Keratinocyte (primary cell): ENCODE data around the gene SLC25A30. TPM values are rescaled to one million over a fixed set of nuclear protein-coding genes. Genes with fewer than 3 reads are reported as not detected.
"Not testable (repeated sequence)": the region's sequence is repeated elsewhere in the genome, so short reads cannot be mapped to it uniquely, and the experiment has no call there.

Source experiments
- DNase-seq: peaks from one replicate; pipeline ENCODE4 v3.0.0-alpha.2; 2011; ENCODE audit warnings: low read depth, missing footprints, low spot score
- FAIRE-seq: peaks from 2 replicates; lab custom pipeline; 2011; peaks lifted over from hg19 to GRCh38; lab: Jason Lieb, UNC
- H2AFZ ChIP-seq: 2 replicates; pipeline ENCODE4 v1.6.0; 2012; ENCODE audit warnings: low read length, control low read depth, inconsistent platforms; ENCODE audit not compliant: control insufficient read depth
- H3K27ac ChIP-seq: 2 replicates; pipeline ENCODE4 v1.5.1; 2011; ENCODE audit warnings: low read length; ENCODE audit not compliant: control insufficient read depth, insufficient read depth
- H3K27me3 ChIP-seq: 3 replicates; pipeline ENCODE4 v1.6.0; 2011; ENCODE audit warnings: low read length; ENCODE audit not compliant: control insufficient read depth, insufficient read depth; ENCODE audit errors: extremely low read depth
- H3K36me3 ChIP-seq, 2 experiments: 2 replicates in 1 of 2; 3 replicates in 1 of 2; pipeline ENCODE4 v1.5.1; 2011; ENCODE audit warnings: low read length in 2 of 2, mild to moderate bottlenecking in 1 of 2; ENCODE audit not compliant: control insufficient read depth in 2 of 2, insufficient read depth in 2 of 2; ENCODE audit errors: extremely low read depth in 1 of 2
- H3K4me1 ChIP-seq: 3 replicates; pipeline ENCODE4 v1.5.1; 2011; ENCODE audit warnings: low read length; ENCODE audit not compliant: control insufficient read depth, insufficient read depth; ENCODE audit errors: extremely low read depth
- H3K4me2 ChIP-seq: 3 replicates; pipeline ENCODE4 v1.6.0; 2011; ENCODE audit warnings: low read depth, low read length; ENCODE audit not compliant: control insufficient read depth, insufficient read depth; ENCODE audit errors: extremely low read depth
- H3K4me3 ChIP-seq, 3 experiments: fragments of 200-600 bp in 1 of 3; sonication (generic) in 1 of 3; 2 replicates in 2 of 3; 3 replicates in 1 of 3; pipeline ENCODE4 v1.5.1; 2011 to 2016; ENCODE audit warnings: low read length in 3 of 3, mild to moderate bottlenecking in 3 of 3, control low read depth in 2 of 3, inconsistent platforms in 1 of 3, low read depth in 1 of 3, mixed read lengths in 1 of 3, mixed run types in 1 of 3, moderate library complexity in 1 of 3; ENCODE audit not compliant: control insufficient read depth in 2 of 3, insufficient read depth in 2 of 3; ENCODE audit errors: extremely low read depth in 1 of 3
- H3K79me2 ChIP-seq: 2 replicates; pipeline ENCODE4 v1.6.0; 2012; ENCODE audit warnings: low read length; ENCODE audit not compliant: control insufficient read depth, insufficient read depth
- H3K9ac ChIP-seq: 3 replicates; pipeline ENCODE4 v1.6.0; 2011; ENCODE audit warnings: low read length; ENCODE audit not compliant: control insufficient read depth, insufficient read depth; ENCODE audit errors: extremely low read depth
- H3K9me1 ChIP-seq: 3 replicates; pipeline ENCODE4 v1.6.0; 2011; ENCODE audit warnings: low read length; ENCODE audit not compliant: control insufficient read depth, insufficient read depth; ENCODE audit errors: extremely low read depth
- H3K9me3 ChIP-seq: 2 replicates; pipeline ENCODE4 v1.5.1; 2012; ENCODE audit warnings: low read depth, low read length; ENCODE audit not compliant: control insufficient read depth
- H4K20me1 ChIP-seq: 3 replicates; pipeline ENCODE4 v1.6.0; 2011; ENCODE audit warnings: low read length; ENCODE audit not compliant: control insufficient read depth, insufficient read depth; ENCODE audit errors: extremely low read depth
- EZH2 ChIP-seq: IDR thresholded peaks from one replicate; pipeline ENCODE4 v1.6.1; 2012; ENCODE audit warnings: inconsistent platforms, mild to moderate bottlenecking, low read length, moderate library complexity
- dilution Hi-C: fragments of 300-500 bp; cut with MboI; formaldehyde crosslinking; loops from one replicate; pipeline ENCODE4 v1.7.0; 2020; ENCODE audit warnings: low sequenced_read_pairs; ENCODE audit not compliant: extremely low pct_ligation_motif_present
- polyA plus RNA-seq, 5 experiments: library from polyadenylated mRNA; depleted of rRNA in 3 of 5; stranded (reverse) in 3 of 5; stranded (forward) in 1 of 5; unstranded in 1 of 5; fragments of >200 nt; gene quantifications; 1 replicate in 1 of 5; 2 replicates in 3 of 5; 3 replicates in 1 of 5; pipeline versions ENCODE4 v1.2.1 to v1.2.3, GENCODE V29; 2011 to 2012; ENCODE audit warnings: missing spikeins in 2 of 5, low read depth in 1 of 5, low replicate concordance in 1 of 5
- TF ChIP-seq, protein P1 (sequence below), 3 experiments: IDR thresholded peaks in 1 of 3; conservative IDR thresholded peaks in 1 of 3; optimal IDR thresholded peaks in 1 of 3; 2 replicates in 2 of 3; 3 replicates in 1 of 3; pipeline versions ENCODE3 to v1.5.1; 2011; ENCODE audit warnings: low read length in 3 of 3, mild to moderate bottlenecking in 3 of 3, moderate library complexity in 2 of 3, control low read depth in 1 of 3, inconsistent platforms in 1 of 3; ENCODE audit not compliant: insufficient read depth in 2 of 3; ENCODE audit errors: extremely low read depth in 1 of 3

Gene SLC25A30
- polyA plus RNA-seq, 1 donor (not counting 4 experiments of a cell fraction or from before 2014, with no cell fraction given) = 24.5 TPM

GRCh38 chr13:45388664-45389063 lies 29.5 kb downstream of the SLC25A30 start:
- no peak for FAIRE-seq
- Histone ChIP-seq H3K9ac (no peak overlapping the region), H3K36me3 (peaks cover 4 to 5% of the 10 kb centered on the region in 2 experiments), H3K79me2 (no peaks in the 10 kb centered on the region), H3K4me3 (no peak overlapping the region), H2AFZ (no peak overlapping the region), H3K27ac (no peak overlapping the region), H3K9me1 (no peaks in the 10 kb centered on the region), H4K20me1 (no peaks in the 10 kb centered on the region), H3K4me2 (no peak overlapping the region), H3K4me1 (no peaks in the 10 kb centered on the region), H3K27me3 (no peaks in the 10 kb centered on the region), H3K9me3 (no peaks in the 10 kb centered on the region)
- no peak for DNase-seq
- TF ChIP-seq, protein P1, sequence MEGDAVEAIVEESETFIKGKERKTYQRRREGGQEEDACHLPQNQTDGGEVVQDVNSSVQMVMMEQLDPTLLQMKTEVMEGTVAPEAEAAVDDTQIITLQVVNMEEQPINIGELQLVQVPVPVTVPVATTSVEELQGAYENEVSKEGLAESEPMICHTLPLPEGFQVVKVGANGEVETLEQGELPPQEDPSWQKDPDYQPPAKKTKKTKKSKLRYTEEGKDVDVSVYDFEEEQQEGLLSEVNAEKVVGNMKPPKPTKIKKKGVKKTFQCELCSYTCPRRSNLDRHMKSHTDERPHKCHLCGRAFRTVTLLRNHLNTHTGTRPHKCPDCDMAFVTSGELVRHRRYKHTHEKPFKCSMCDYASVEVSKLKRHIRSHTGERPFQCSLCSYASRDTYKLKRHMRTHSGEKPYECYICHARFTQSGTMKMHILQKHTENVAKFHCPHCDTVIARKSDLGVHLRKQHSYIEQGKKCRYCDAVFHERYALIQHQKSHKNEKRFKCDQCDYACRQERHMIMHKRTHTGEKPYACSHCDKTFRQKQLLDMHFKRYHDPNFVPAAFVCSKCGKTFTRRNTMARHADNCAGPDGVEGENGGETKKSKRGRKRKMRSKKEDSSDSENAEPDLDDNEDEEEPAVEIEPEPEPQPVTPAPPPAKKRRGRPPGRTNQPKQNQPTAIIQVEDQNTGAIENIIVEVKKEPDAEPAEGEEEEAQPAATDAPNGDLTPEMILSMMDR (optimal IDR thresholded peaks at IDR 0.05 in 1 of 3, IDR thresholded peaks at IDR 0.05 in 1 of 3, conservative IDR thresholded peaks at IDR 0.05 in 1 of 3; ENCODE audit: extremely low read depth in 1 of 3, insufficient read depth in 2 of 3, low read length in 3 of 3) = no peak
- no peak for TF ChIP-seq EZH2
- dilution Hi-C loops = no loop called here

- H3K27me3 ChIP-seq, H3K9me3 ChIP-seq, H3K79me2 ChIP-seq, H3K36me3 ChIP-seq, DNase-seq, FAIRE-seq, H4K20me1 ChIP-seq, H3K9me1 ChIP-seq, H2AFZ ChIP-seq, dilution Hi-C loops, H3K9ac ChIP-seq, H3K4me2 ChIP-seq, H3K4me3 ChIP-seq, H3K27ac ChIP-seq, H3K4me1 ChIP-seq: not testable (repeated sequence)
These were observed 31.1 kb downstream of the SLC25A30 start for GRCh38 chr13:45386892-45387575.
